Chondrocyte (in vitro differentiated cells): ENCODE data around the gene POU3F1. TPM values are rescaled to one million over a fixed set of nuclear protein-coding genes. Genes with fewer than 3 reads are reported as not detected.
A peak's percentile ranks its signal among the peaks of the same experiment; 100 is the strongest.

Experiments
- DNase-seq: peaks from one replicate; pipeline ENCODE4 v3.0.0; 2021; ENCODE audit warnings: mixed read lengths, low spot score
- H3K27ac Mint-ChIP-seq: one replicate; pipeline ENCODE4 v1.8.0; 2021; ENCODE audit warnings: mild to moderate bottlenecking, moderate library complexity, mixed read lengths; ENCODE audit not compliant: unreplicated experiment
- H3K27me3 Mint-ChIP-seq: 2 replicates; pipeline ENCODE4 v1.8.0; 2021; ENCODE audit warnings: low read depth, mixed read lengths
- H3K36me3 Mint-ChIP-seq: 2 replicates; pipeline ENCODE4 v1.8.0; 2021; ENCODE audit warnings: low read depth, mixed read lengths
- H3K4me1 Mint-ChIP-seq: 2 replicates; pipeline ENCODE4 v1.8.0; 2021; ENCODE audit warnings: low read depth, mild to moderate bottlenecking, mixed read lengths
- H3K4me3 Mint-ChIP-seq: one replicate; pipeline ENCODE4 v1.8.0; 2021; ENCODE audit warnings: mild to moderate bottlenecking, moderate library complexity, mixed read lengths; ENCODE audit not compliant: unreplicated experiment
- H3K9me3 Mint-ChIP-seq: 2 replicates; pipeline ENCODE4 v1.8.0; 2021; ENCODE audit warnings: low read depth, mixed read lengths
- CTCF ChIP-seq: fragments of 200-600 bp; sonication (generic); IDR thresholded peaks from 2 replicates; pipeline ENCODE4 v1.5.0; 2021; ENCODE audit warnings: antibody characterized with exemption, mild to moderate bottlenecking, moderate library complexity
- total RNA-seq: library from RNA; stranded (reverse); gene quantifications from 3 replicates; pipeline ENCODE4 v1.2.1, GENCODE V29; 2021

The POU3F1 gene
- total RNA-seq, 1 donor from 2014 or later = 1.6 TPM

GRCh38 chr1:38028671-38029070 is 17.9 kb downstream of the POU3F1 start:
- no peaks in the 10 kb centered on the region for H3K27me3 Mint-ChIP-seq
- peaks cover 8% of the 10 kb centered on the region for H3K36me3 Mint-ChIP-seq
- no peak overlapping the region for H3K4me3 Mint-ChIP-seq

GRCh38 chr1:38028105-38028591 is 18.4 kb downstream of the POU3F1 start:
- no peak for TF ChIP-seq CTCF
- H3K27ac Mint-ChIP-seq = no peak overlapping the region
- H3K4me1 Mint-ChIP-seq = peaks cover 29% of the 10 kb centered on the region
- H3K27me3 Mint-ChIP-seq = no peaks in the 10 kb centered on the region
- H3K4me3 Mint-ChIP-seq = no peak overlapping the region
- H3K9me3 Mint-ChIP-seq = no peaks in the 10 kb centered on the region
- H3K36me3 Mint-ChIP-seq = peaks cover 8% of the 10 kb centered on the region
- no peak for DNase-seq

More at GRCh38 chr1:38028671-38029070, 17.9 kb downstream of the POU3F1 start:
- no peaks in the 10 kb centered on the region for H3K9me3 Mint-ChIP-seq
- peaks cover 29% of the 10 kb centered on the region for H3K4me1 Mint-ChIP-seq
- no peak for DNase-seq
- TF ChIP-seq CTCF = peak; percentile 40
- peak overlapping the region; percentile 79 for H3K27ac Mint-ChIP-seq

- no peak for TF ChIP-seq CTCF
- Mint-ChIP-seq H3K27me3 (no peaks in the 10 kb centered on the region), H3K4me1 (peaks cover 29% of the 10 kb centered on the region), H3K4me3 (no peak overlapping the region), H3K9me3 (no peaks in the 10 kb centered on the region), H3K36me3 (peaks cover 10% of the 10 kb centered on the region), H3K27ac (no peak overlapping the region)
- peak; percentile 62 for DNase-seq
Measured at GRCh38 chr1:38027201-38028104, 19.1 kb downstream of the POU3F1 start.

- no peak overlapping the region for H3K27ac Mint-ChIP-seq
Measured at GRCh38 chr1:38026592-38027200, 19.9 kb downstream of the POU3F1 start.

More at GRCh38 chr1:38026592-38027200, 19.9 kb downstream of the POU3F1 start:
- Mint-ChIP-seq H3K27me3 (no peaks in the 10 kb centered on the region), H3K4me3 (no peak overlapping the region), H3K9me3 (no peaks in the 10 kb centered on the region), H3K36me3 (peaks cover 16% of the 10 kb centered on the region), H3K4me1 (peaks cover 29% of the 10 kb centered on the region)
- DNase-seq = peak; percentile 57
- TF ChIP-seq CTCF = peak; percentile 88
